Stimulated activated CD4-positive, alpha-beta T cell treated with anti-CD3 and anti-CD28 coated beads, Interleukin-12 subunit alpha, Interleukin-12 subunit beta, amount 100 ng/mL, for 4 hours (primary cell): ENCODE results near the gene TMTC1.

ENCODE experiments used
- DNase-seq: peaks from one replicate; pipeline ENCODE4 v3.0.0-alpha.2; 2020

The TMTC1 gene

DNA sequence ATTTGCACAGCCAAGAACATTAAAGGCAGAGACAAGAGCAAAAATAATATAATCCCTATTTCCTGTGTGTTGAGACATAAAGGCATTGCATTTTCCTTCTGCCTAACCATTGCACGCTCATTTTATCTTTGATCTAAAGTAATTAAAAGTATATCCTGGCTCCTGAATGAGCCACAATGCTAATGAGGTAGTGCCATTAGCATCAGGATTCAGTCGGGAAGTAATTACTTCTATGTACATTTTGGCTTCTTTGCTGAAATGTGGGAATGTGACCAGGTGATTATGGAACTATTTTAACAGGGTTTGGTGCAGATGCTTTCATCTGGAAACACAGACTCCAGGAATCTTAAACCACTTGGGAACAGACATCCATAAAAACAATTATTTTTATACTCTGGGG lies 77.4 kb downstream of the TMTC1 start:
- no peak for DNase-seq

GRCh38 chr12:29703528-29703927 lies 80.2 kb downstream of the TMTC1 start:
- DNase-seq, result no peak

DNA sequence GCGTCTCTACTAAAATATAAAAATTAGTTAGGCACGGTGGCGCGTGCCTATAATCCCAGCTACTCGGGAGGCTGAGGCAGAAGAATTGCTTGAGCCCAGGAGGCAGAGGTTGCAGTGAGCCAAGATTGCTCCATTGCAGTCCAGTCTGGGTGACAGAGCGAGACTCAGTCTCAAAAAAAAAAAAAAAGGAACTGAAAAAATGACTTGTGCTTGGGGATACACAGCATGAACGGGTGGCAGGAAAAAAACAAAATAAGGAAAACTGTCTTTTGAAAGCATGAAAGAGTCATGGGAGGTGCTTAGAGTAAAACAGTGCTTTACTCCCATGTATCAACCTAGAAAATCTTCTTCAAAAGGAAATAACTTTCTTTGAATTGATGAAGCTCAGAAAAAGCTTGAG lies 80.8 kb downstream of the TMTC1 start:
- DNase-seq, result no peak

DNA sequence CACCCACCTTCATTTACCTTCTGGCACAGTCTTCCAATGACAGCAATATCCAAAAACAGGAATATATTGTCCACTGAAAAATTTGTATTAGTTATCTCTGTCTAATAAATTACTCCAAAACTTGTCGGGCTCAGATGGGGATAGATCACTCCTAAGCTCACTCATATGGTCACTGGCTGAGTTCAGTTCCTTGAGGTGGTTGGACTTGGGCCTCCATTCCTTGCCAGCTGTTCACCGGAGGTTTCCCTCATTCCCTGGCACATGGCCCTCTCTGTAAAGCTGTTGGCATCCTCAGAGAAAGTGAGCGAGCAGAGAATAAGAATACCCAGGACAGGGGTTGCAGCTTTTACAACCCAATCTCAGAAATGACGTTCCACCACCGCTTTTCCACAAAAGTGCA lies 81.5 kb downstream of the TMTC1 start:
- no peak for DNase-seq

- DNase-seq, result no peak
These were observed 82.8 kb downstream of the TMTC1 start for GRCh38 chr12:29700761-29701481.

GRCh38 chr12:29698756-29699155 lies 85.0 kb downstream of the TMTC1 start:
- DNase-seq, result no peak

DNA sequence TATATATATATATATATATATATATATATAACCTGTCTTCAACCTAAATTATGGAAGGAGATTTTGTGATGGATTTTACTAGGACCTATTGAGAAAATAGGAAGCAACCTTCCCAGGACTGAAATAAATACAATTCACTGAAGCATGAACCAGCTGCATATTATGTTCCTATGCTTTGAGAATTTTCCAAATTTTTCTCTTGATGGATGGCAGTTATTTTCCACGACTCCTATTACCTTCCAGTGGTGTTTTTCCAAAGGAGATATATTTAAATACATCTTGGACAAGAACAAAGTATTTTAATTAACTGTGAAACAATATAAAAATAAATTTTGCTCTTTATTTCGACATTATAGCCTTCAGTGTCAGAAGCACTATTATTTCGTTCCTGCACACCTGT lies 87.9 kb downstream of the TMTC1 start:
- no peak for DNase-seq

GRCh38 chr12:29695026-29695425 lies 88.7 kb downstream of the TMTC1 start:
- no peak for DNase-seq

DNA sequence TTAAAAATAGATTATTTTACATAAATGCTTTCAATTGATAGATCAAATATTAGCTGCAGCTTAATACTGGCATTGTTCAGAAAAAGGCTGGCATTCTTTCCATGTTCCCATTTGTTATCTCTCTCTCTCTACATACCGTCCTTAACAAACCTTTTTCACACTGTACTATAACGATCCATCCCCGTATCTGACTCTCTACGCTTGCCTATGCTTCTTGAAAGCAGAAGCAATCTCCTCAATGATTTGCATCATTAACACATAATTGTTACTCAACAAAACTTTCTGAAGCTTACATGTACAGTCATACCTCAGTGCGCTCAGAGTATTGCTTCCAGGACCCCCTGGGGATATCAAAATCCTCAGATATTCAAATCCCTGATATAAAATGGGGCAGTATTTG lies 89.7 kb downstream of the TMTC1 start:
- DNase-seq, result no peak

- DNase-seq, result no peak
These were observed 91.5 kb downstream of the TMTC1 start for GRCh38 chr12:29692237-29692636.

DNA sequence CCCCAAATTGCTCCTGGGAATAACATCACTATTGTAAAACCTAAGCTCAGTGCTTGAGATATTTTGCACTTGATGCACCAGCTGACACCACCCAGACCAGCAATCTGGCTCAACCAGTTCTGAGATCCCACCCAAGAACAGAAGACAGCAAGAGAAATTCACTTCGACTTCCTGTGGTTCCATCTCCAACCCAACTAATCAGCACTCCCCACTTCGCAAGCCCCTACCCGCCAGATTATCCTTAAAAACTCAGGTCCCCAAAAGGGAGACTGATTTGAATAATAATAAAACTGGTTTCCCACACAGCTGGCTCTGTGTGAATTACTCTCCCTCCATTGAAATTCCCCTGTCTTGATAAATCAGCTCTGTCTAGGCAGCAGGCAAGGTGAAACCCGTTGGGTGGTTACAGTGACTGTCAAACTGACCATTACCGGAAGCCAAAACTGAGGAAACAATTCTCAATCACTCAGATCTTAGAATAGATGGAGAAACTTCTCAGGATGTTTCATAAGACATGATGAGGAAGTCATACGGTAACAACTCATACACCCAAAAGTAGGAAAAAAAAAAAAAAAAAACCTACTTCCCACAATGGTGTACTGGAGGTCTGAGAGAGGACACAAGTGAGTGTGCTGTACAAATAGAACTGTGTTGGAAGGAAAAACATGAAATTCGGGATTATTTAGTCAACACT lies 92.4 kb downstream of the TMTC1 start:
- DNase-seq, result no peak

GRCh38 chr12:29690728-29691127 lies 93.0 kb downstream of the TMTC1 start:
- DNase-seq, result no peak

GRCh38 chr12:29688914-29689313 lies 94.8 kb downstream of the TMTC1 start:
- DNase-seq, result no peak

- DNase-seq, result no peak
These were observed 101.7 kb downstream of the TMTC1 start for GRCh38 chr12:29682088-29682487.

- no peak for DNase-seq
These were observed 102.4 kb downstream of the TMTC1 start for GRCh38 chr12:29681370-29681769.

DNA sequence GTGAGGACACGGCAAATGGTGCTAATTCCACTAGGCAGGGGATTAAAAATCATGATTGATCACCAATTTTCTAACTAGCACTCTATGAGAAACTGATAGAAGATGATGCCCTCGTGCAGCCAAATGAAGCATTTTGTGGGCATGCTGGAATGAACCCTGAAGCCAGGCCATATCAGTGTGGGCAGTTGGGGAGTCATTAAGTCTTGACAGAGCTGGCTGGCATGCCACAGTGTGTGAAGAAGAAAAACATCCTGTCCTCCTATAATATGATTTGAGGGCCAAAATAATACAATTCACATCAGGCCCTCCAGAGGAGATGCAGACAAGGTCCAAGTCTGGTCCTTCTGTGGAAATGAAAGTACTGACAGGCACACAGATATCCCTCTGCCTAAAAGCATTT lies 107.1 kb downstream of the TMTC1 start:
- no peak for DNase-seq

DNA sequence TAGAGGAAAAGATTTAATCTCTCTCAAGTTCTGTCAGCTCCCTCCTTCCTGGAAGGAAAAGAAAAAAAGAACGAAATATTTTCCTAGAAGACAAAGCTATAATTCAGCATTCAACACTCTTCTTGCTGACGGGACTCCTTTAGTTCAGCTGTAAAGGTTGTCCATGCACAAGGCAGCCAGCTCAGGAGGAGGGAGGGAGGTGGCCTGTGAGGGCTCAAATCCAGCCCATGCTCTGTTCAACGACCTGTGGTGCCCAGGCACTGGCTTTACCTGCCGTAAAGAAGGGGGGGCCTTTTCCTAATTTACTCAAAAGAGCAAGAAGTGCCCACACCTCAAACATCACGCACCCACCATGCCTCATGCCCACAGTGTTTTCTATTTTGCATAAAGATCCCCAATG lies 109.3 kb downstream of the TMTC1 start:
- no peak for DNase-seq

DNA sequence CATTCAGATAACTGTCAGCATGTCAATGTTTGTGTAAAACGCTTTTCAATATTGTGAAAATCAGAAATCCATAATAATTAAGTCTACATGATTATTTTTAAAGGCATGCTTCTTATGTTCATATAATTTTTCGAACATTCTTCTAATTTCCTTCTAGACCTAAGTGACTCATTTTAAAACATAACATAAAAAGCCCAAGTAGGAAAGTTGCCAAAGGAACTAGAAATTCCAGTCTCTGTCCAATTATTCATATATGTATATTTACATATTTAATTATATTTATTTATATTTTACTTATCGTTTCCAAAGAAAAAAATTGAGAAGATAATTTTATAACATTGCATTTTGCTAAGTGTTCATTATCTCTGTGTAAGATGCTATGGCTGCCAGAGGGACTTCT lies 110.4 kb downstream of the TMTC1 start:
- no peak for DNase-seq

DNA sequence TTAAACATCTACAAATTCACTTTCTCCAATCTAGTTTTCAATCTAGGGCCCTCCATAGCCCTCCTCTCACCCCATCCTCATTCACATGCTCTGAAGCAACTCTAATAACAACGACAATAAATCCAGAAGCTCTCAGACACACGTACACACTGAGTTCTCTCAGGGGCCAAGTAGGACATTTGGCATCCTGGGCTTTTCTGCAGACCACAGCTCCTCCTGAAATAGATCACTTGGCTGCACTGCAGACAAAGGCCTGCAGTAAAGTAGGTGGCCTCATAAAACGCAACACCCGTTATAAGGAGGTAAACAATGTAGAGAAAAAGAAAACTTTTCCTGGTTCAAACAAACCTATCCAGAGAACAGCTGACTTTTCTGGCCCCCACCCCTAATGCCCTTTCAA lies 111.2 kb downstream of the TMTC1 start:
- no peak for DNase-seq

GRCh38 chr12:29671742-29672141 lies 112.0 kb downstream of the TMTC1 start:
- DNase-seq, result no peak

DNA sequence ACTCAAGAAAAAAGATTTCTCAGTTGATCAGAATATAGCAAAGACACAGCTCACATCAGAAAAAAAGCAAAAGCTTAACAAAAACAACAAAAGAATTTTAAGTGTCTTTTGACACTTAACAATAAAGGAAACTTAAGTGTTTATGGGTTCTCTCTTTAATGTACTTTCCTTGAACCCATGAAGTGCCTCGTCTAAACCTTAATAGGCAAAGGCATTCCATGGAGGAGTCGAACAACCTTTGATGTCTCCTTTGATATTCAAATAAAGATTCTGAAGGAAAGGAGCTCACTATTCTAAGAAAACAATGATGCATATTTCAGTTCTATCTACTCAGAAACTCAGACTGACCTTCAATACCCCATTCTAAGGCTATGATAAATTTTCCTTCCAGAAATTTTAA lies 116.7 kb downstream of the TMTC1 start:
- no peak for DNase-seq

GRCh38 chr12:29665107-29665506 lies 118.6 kb downstream of the TMTC1 start:
- DNase-seq, result no peak

DNA sequence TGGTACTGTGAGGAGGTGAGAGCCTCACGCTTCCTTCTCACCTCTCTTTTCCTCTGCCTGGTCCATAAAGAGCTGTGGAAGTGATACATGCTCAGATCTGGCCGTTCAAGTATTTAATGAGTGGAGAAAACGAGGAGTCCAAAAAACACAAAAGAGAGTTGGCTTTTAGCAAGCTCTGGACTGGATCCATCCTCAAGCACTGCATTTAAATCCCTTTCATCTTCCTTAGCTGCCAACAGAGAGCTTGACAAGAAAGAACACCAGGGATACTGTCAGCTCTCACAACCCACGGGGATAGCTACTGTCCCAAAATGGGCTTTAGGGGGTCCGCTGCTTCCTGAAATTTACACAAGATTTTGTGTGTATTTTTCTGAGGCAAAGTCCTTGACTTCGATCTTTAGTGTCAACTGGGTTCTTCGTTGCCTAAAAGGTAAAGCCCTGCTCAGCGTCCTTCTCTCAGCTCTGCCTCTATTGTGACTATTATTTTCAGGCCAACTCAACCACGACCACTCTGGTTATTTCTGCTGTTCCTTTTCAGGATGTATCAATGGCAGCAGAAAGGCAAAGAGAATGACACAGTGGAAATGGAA lies 120.9 kb downstream of the TMTC1 start:
- no peak for DNase-seq

- no peak for DNase-seq
These were observed 122.9 kb downstream of the TMTC1 start for GRCh38 chr12:29660847-29661246.
